ENCODE results near the gene DIP2B.

The DIP2B gene

GRCh38 chr12:50727466-50727865 is 222.7 kb downstream of the DIP2B start:
- no peak overlapping the region for H3K4me3 ChIP-seq (ENCODE audit: low read length)
- TF ChIP-seq CTCF (IDR thresholded peaks at IDR 0.05; ENCODE audit: insufficient read depth, low read depth, low read length, missing control alignments) = no peak
- DNase-seq (ENCODE audit: low read depth) = peak; percentile 79

DNA sequence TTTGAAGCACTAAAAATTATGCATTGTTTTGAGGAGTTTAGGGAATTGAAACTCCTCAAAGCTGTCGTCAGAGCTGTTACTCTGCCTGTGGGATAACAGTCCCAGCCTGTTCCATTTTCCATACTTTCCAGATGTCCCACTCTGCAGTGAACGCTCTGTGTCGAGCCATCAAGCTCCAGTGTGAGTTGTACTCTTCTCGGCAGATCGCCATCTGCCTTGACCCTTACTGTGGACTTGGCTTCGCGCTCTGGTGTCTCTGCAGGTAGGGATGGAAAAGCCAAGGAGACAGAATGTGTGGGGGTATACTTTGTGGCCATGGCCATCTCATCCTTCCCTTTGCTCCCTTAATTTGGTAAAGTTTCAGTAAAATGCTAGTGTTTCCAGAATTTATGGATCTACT is 223.6 kb downstream of the DIP2B start:
- no peak for TF ChIP-seq CTCF (IDR thresholded peaks at IDR 0.05; ENCODE audit: insufficient read depth, low read depth, low read length, missing control alignments)
- no peak for DNase-seq (ENCODE audit: low read depth)
- no peak overlapping the region for H3K4me3 ChIP-seq (ENCODE audit: low read length)

DNA sequence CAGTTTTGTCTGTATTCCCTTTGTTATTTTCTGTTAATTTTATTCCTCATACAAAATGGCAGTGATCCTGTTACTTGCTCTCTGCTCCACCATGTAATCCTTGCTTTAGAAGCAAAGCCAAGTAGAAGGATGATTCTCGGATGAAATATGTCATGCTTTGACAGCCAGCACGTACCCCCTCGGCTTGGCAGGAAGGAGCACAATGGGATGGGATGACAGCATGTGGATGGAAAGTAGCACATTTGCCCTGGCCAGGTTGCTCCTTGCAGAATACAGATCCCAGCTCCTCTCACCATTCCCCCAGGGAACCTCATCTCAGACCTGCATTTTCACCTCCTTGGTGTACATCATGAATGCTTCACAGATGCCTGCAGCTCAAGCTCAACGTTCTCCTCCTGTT is 224.1 kb downstream of the DIP2B start:
- no peak for TF ChIP-seq CTCF (IDR thresholded peaks at IDR 0.05; ENCODE audit: insufficient read depth, low read depth, low read length, missing control alignments)
- no peak for DNase-seq (ENCODE audit: low read depth)
- H3K4me3 ChIP-seq (ENCODE audit: low read length) = no peak overlapping the region

DNA sequence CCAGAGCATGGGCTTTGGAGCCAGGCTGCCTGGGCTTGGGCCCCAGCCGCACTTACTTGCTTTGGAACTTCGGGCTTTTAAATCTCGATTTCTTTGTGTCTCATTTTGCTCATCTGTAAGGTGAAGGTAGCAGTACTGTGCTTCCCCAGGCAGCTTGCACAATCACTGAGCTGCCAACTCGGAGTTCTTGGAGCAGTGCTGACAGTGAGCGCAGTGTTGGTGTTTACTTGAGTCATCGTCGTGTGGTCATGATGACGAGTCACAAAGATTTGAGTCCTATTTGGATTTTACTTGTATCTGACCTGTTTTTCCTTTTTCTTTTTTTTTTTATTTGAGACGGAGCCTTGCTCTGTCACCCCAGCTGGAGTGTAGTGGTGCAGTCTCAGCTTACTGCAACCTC is 227.8 kb downstream of the DIP2B start:
- peak; percentile 97 for DNase-seq (ENCODE audit: low read depth)
- no peak for TF ChIP-seq CTCF (IDR thresholded peaks at IDR 0.05; ENCODE audit: insufficient read depth, low read depth, low read length, missing control alignments)
- H3K4me3 ChIP-seq (ENCODE audit: low read length) = no peak overlapping the region

- no peak for DNase-seq (ENCODE audit: low read depth)
- TF ChIP-seq CTCF (IDR thresholded peaks at IDR 0.05; ENCODE audit: insufficient read depth, low read depth, low read length, missing control alignments) = no peak
- no peak overlapping the region for H3K4me3 ChIP-seq (ENCODE audit: low read length)
Observed at GRCh38 chr12:50733706-50734105, 228.9 kb downstream of the DIP2B start.

DNA sequence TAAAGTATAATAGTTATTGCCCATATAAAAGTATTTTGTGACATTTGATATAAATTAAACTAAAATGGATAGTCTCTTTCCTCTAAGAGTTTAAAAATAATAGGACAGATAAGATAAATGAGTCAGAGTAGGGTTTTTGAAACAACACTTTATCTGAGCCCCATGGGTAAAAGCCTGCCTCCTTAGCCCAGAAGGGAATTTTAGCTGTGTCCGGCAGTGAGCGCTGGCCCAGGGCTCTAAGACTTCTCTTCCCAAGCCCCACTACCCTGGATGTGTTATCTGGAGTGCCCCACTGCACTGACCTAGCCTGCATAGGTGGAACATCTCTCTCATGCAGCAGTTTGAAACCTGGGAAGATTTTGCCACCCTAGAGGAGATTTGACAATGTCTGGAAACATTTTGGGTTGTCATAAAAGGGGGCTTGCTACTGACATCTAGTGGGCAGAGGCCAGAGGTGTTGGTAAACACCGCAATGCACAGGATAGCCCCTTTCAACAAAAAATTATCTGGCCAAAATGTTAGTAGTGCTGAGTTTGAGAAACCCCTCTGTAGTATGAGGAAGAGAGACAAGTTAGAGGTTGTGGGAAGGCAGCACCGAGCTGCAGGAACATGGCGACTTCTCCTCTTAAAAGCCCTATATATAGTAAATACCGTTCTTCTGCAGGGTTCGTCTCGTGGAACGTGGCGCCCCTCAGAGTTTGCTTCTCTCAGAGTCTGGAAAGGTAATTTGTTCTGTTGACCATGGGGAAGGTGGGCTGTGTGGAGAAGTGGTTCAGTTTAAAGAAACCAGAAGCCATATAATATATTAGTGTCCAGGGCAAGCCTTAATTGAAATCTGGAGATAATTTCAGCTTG is 229.9 kb downstream of the DIP2B start:
- TF ChIP-seq CTCF (IDR thresholded peaks at IDR 0.05; ENCODE audit: insufficient read depth, low read depth, low read length, missing control alignments) = peak; percentile 55
- no peak for DNase-seq (ENCODE audit: low read depth)
- no peak overlapping the region for H3K4me3 ChIP-seq (ENCODE audit: low read length)

GRCh38 chr12:50739611-50740010 is 234.8 kb downstream of the DIP2B start:
- no peak for TF ChIP-seq CTCF (IDR thresholded peaks at IDR 0.05; ENCODE audit: insufficient read depth, low read depth, low read length, missing control alignments)
- H3K4me3 ChIP-seq (ENCODE audit: low read length) = no peak overlapping the region
- peak; percentile 57 for DNase-seq (ENCODE audit: low read depth)

Data from epithelial cell of esophagus (primary cell).